B cell (primary cell): ENCODE results near the gene MGST1. TPM values are rescaled to one million over a fixed set of nuclear protein-coding genes. Genes with fewer than 3 reads are reported as not detected.
"Not testable (repeated sequence)": the region's sequence is repeated elsewhere in the genome, so short reads cannot be mapped to it uniquely, and the experiment has no call there.

Experiments
- ATAC-seq: fragments of 200-7000 bp; cut with Tn5 transposase; one replicate; pipeline ENCODE4 v1.10.0; 2021; ENCODE audit warnings: low read depth, mild to moderate bottlenecking, moderate number of reproducible peaks, moderate library complexity
- CTCF ChIA-PET: fragments of 350-600 bp; sonication (Branson Sonifier 250); formaldehyde crosslinking; loops from one replicate; lab custom pipeline; 2021; ENCODE audit warnings: antibody characterized with exemption, inconsistent platforms; lab: Charles Lee
- POLR2A ChIA-PET: fragments of 350-600 bp; sonication (Branson Sonifier 250); formaldehyde crosslinking; loops from one replicate; lab custom pipeline; 2021; ENCODE audit warnings: antibody characterized with exemption; lab: Charles Lee
- DNase-seq: peaks from one replicate; pipeline ENCODE4 v3.0.0; 2013
- H2AFZ ChIP-seq: 2 replicates; pipeline ENCODE4 v1.6.1; 2012; ENCODE audit warnings: mild to moderate bottlenecking, low read depth, low read length; ENCODE audit not compliant: insufficient read depth, poor library complexity, severe bottlenecking
- H3K27ac ChIP-seq, 2 donors: 1 replicate in 1 of 2; 2 replicates in 1 of 2; pipeline ENCODE4 v1.5.1; 2012 to 2013; ENCODE audit warnings: low read length in 2 of 2, mild to moderate bottlenecking in 2 of 2, moderate library complexity in 1 of 2
- H3K27me3 ChIP-seq, 4 experiments: fragments of 200-600 bp in 1 of 4; sonication (generic) in 1 of 4; replicated peaks in 1 of 4; 1 replicate in 2 of 4; 2 replicates in 2 of 4; pipeline versions ENCODE4 v1.6.1 to v1.7.0; 2013 to 2016; ENCODE audit warnings: low read length in 3 of 4, mild to moderate bottlenecking in 2 of 4, mixed read lengths in 1 of 4, moderate library complexity in 1 of 4; ENCODE audit not compliant: insufficient read depth in 4 of 4, control insufficient read depth in 3 of 4; ENCODE audit errors: control extremely low read depth in 1 of 4
- H3K36me3 ChIP-seq, 2 experiments: replicated peaks in 1 of 2; 1 replicate in 1 of 2; 2 replicates in 1 of 2; pipeline versions ENCODE4 v1.6.1 to v1.7.1; 2013; ENCODE audit warnings: low read length in 1 of 2; ENCODE audit not compliant: insufficient read depth in 2 of 2, control insufficient read depth in 1 of 2; ENCODE audit errors: control extremely low read depth in 1 of 2, extremely low read depth in 1 of 2
- H3K4me1 ChIP-seq, 2 donors: fragments of 200-600 bp in 1 of 2; sonication (generic) in 1 of 2; 1 replicate in 1 of 2; 2 replicates in 1 of 2; pipeline versions ENCODE4 v1.5.1 to v1.6.1; 2013 to 2017; ENCODE audit warnings: low read length in 2 of 2; ENCODE audit not compliant: control insufficient read depth in 2 of 2, insufficient read depth in 2 of 2
- H3K4me2 ChIP-seq: replicated peaks from 2 replicates; pipeline ENCODE3; 2012; ENCODE audit warnings: mild to moderate bottlenecking, low read depth, low read length; ENCODE audit not compliant: poor library complexity, severe bottlenecking
- H3K4me3 ChIP-seq, 5 experiments: fragments of 200-600 bp in 1 of 5; sonication (generic) in 1 of 5; 1 replicate in 3 of 5; 2 replicates in 2 of 5; pipeline versions ENCODE4 v1.5.1 to v1.7.0; 2011 to 2016; ENCODE audit warnings: low read length in 4 of 5, mild to moderate bottlenecking in 4 of 5, low read depth in 2 of 5, control low read depth in 1 of 5, moderate library complexity in 1 of 5; ENCODE audit not compliant: insufficient read depth in 1 of 5; ENCODE audit errors: control extremely low read depth in 1 of 5, extremely low read depth in 1 of 5
- H3K79me2 ChIP-seq: fragments of 200-600 bp; sonication (generic); one replicate; pipeline ENCODE4 v1.6.0; 2016; ENCODE audit warnings: low read length; ENCODE audit not compliant: control insufficient read depth, insufficient read depth
- H3K9ac ChIP-seq: fragments of 200-600 bp; sonication (generic); 2 replicates; pipeline ENCODE4 v1.6.1; 2017; ENCODE audit warnings: mild to moderate bottlenecking, low read length, moderate library complexity
- H3K9me3 ChIP-seq, 3 donors: one replicate each; pipeline versions ENCODE4 v1.6.1 to v1.7.1; 2013; ENCODE audit warnings: low read length in 2 of 3; ENCODE audit not compliant: control insufficient read depth in 2 of 3, insufficient read depth in 1 of 3; ENCODE audit errors: control extremely low read depth in 1 of 3
- H4K20me1 ChIP-seq: 2 replicates; pipeline ENCODE4 v1.6.0; 2012; ENCODE audit warnings: mild to moderate bottlenecking, low read length; ENCODE audit not compliant: insufficient read depth, control insufficient read depth, poor library complexity, severe bottlenecking
- H3K27ac Mint-ChIP-seq: one replicate; pipeline ENCODE4 v1.8.0; 2021; ENCODE audit warnings: mixed read lengths
- H3K27me3 Mint-ChIP-seq: one replicate; pipeline ENCODE4 v1.8.0; 2021; ENCODE audit warnings: mixed read lengths
- H3K4me1 Mint-ChIP-seq: one replicate; pipeline ENCODE4 v1.8.0; 2021; ENCODE audit warnings: mixed read lengths
- H3K4me3 Mint-ChIP-seq: one replicate; pipeline ENCODE4 v1.8.0; 2021; ENCODE audit warnings: mixed read lengths
- H3K9me3 Mint-ChIP-seq: one replicate; pipeline ENCODE4 v1.8.0; 2022; ENCODE audit warnings: mixed read lengths; ENCODE audit not compliant: insufficient read depth
- EZH2 ChIP-seq: IDR thresholded peaks from 2 replicates; pipeline ENCODE4 v1.6.1; 2012; ENCODE audit warnings: borderline replicate concordance, low read depth, mild to moderate bottlenecking, moderate library complexity, low read length; ENCODE audit not compliant: insufficient read depth, poor library complexity, severe bottlenecking
- WGBS: methylation state at CpG from one replicate; pipeline ENCODE4 v1.1.5; 2013; ENCODE audit warnings: missing lambda C conversion rate; ENCODE audit not compliant: insufficient coverage; 5-methylcytosine and 5-hydroxymethylcytosine counted together
- intact Hi-C: fragments of 100-400 bp; cut with micrococcal nuclease; formaldehyde crosslinking; loops from one replicate; pipeline ENCODE4 v1.10.0; 2022
- polyA plus RNA-seq: library from polyadenylated mRNA; depleted of rRNA; stranded (reverse); fragments of >200 nt; gene quantifications from 2 replicates; pipeline ENCODE4 v1.2.3, GENCODE V29; 2012
- total RNA-seq, 2 donors: library from RNA; stranded (reverse); fragments of 120-200 nt in 1 of 2; gene quantifications; 1 replicate in 1 of 2; 2 replicates in 1 of 2; pipeline versions ENCODE4 v1.2.3 to v1.2.4, GENCODE V29; 2013 to 2022
- TF ChIP-seq, protein P1 (sequence below): fragments of 200-600 bp; IDR thresholded peaks from one replicate; pipeline ENCODE4 v1.8.0; 2022; ENCODE audit warnings: antibody characterized with exemption, mild to moderate bottlenecking

MGST1 gene
- total and polyA plus RNA-seq, 2 donors (not counting 1 experiment from before 2014, with no cell fraction given), result 0.25 TPM; not detected in 1

GRCh38 chr12:16369156-16369555 lies 21.7 kb downstream of the MGST1 start:
- H3K9me3 Mint-ChIP-seq, result no peaks in the 10 kb centered on the region
- H3K4me3 Mint-ChIP-seq, result no peak overlapping the region
- ChIA-PET POLR2A (no interaction called here), CTCF (no interaction called here)
- no peak overlapping the region for H3K27ac Mint-ChIP-seq
- H3K79me2 ChIP-seq, result no peaks in the 10 kb centered on the region
- no peaks in the 10 kb centered on the region for H3K4me1 Mint-ChIP-seq
- H3K4me3 ChIP-seq, result no peak overlapping the region
- H3K27me3 Mint-ChIP-seq, result no peaks in the 10 kb centered on the region
- DNase-seq (no peak), ATAC-seq (no peak)
- no peaks in the 10 kb centered on the region for H3K4me1 ChIP-seq
- no peak overlapping the region for H2AFZ ChIP-seq
- no peaks in the 10 kb centered on the region for H4K20me1 ChIP-seq
- H3K27ac ChIP-seq, result no peak overlapping the region
- H3K4me2 ChIP-seq, result no peak overlapping the region
- TF ChIP-seq, protein P1, sequence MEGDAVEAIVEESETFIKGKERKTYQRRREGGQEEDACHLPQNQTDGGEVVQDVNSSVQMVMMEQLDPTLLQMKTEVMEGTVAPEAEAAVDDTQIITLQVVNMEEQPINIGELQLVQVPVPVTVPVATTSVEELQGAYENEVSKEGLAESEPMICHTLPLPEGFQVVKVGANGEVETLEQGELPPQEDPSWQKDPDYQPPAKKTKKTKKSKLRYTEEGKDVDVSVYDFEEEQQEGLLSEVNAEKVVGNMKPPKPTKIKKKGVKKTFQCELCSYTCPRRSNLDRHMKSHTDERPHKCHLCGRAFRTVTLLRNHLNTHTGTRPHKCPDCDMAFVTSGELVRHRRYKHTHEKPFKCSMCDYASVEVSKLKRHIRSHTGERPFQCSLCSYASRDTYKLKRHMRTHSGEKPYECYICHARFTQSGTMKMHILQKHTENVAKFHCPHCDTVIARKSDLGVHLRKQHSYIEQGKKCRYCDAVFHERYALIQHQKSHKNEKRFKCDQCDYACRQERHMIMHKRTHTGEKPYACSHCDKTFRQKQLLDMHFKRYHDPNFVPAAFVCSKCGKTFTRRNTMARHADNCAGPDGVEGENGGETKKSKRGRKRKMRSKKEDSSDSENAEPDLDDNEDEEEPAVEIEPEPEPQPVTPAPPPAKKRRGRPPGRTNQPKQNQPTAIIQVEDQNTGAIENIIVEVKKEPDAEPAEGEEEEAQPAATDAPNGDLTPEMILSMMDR, result no peak
- no peak for TF ChIP-seq EZH2
- no CpG with 5 or more reads among the region's 2 CpGs for WGBS
- H3K36me3 ChIP-seq, result no peaks in the 10 kb centered on the region
- intact Hi-C loops, result no loop called here
- H3K27me3 ChIP-seq, result no peaks in the 10 kb centered on the region
- H3K9me3 ChIP-seq, result no peaks in the 10 kb centered on the region
- H3K9ac ChIP-seq, result no peak overlapping the region

GRCh38 chr12:16370096-16370495 lies 22.7 kb downstream of the MGST1 start:
- DNase-seq (no peak), ATAC-seq (no peak)
- Histone ChIP-seq H3K27ac (no peak overlapping the region), H3K9ac (no peak overlapping the region), H3K4me1 (no peaks in the 10 kb centered on the region), H3K4me2 (no peak overlapping the region), H3K9me3 (no peaks in the 10 kb centered on the region), H3K27me3 (no peaks in the 10 kb centered on the region), H3K79me2 (no peaks in the 10 kb centered on the region), H4K20me1 (no peaks in the 10 kb centered on the region), H2AFZ (no peak overlapping the region), H3K36me3 (no peaks in the 10 kb centered on the region), H3K4me3 (no peak overlapping the region)
- Mint-ChIP-seq H3K4me3 (no peak overlapping the region), H3K4me1 (no peaks in the 10 kb centered on the region), H3K9me3 (no peaks in the 10 kb centered on the region), H3K27ac (no peak overlapping the region), H3K27me3 (no peaks in the 10 kb centered on the region)
- intact Hi-C loops, result no loop called here
- WGBS, result no CpG with 5 or more reads among the region's 1 CpG
- ChIA-PET POLR2A (no interaction called here), CTCF (no interaction called here)
- TF ChIP-seq, protein P1, result no peak
- TF ChIP-seq EZH2, result no peak

- intact Hi-C loops, H3K4me1 Mint-ChIP-seq, H3K79me2 ChIP-seq, H3K4me3 Mint-ChIP-seq, H3K9me3 ChIP-seq, H3K4me2 ChIP-seq, H2AFZ ChIP-seq, H3K36me3 ChIP-seq, H3K27me3 Mint-ChIP-seq, H3K27ac ChIP-seq, H3K4me1 ChIP-seq, CTCF ChIA-PET, ATAC-seq, H3K27ac Mint-ChIP-seq, H3K4me3 ChIP-seq, POLR2A ChIA-PET, H3K27me3 ChIP-seq, DNase-seq, H4K20me1 ChIP-seq, H3K9ac ChIP-seq, H3K9me3 Mint-ChIP-seq: not testable (repeated sequence)
- WGBS, result 92% methylated on average over 18 of the region's 21 CpGs
Measured at GRCh38 chr12:16382652-16383312, 35.3 kb downstream of the MGST1 start.
